Measurements from ENCODE around the gene UBE2D1.

DNA sequence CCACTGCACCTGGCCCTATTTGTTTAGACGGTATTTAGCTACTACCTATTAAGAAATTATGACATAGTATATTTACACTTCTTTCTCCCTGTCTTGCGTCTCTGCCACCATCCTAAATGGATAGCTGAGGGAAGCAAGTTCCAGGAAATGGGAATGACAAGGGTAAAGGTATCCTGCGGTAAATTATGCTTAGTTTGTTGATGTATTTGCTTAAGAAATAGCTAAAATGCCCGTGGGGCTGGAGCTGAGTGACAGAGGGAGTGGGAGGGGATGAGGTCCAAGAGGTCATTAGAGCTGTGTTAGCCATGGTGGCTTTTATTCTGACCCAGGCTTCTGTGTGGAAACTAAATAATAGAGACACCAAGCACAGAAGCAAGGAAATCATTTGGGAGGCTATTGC lies 29.0 kb upstream of the UBE2D1 start:
- TF ChIP-seq, protein P1, sequence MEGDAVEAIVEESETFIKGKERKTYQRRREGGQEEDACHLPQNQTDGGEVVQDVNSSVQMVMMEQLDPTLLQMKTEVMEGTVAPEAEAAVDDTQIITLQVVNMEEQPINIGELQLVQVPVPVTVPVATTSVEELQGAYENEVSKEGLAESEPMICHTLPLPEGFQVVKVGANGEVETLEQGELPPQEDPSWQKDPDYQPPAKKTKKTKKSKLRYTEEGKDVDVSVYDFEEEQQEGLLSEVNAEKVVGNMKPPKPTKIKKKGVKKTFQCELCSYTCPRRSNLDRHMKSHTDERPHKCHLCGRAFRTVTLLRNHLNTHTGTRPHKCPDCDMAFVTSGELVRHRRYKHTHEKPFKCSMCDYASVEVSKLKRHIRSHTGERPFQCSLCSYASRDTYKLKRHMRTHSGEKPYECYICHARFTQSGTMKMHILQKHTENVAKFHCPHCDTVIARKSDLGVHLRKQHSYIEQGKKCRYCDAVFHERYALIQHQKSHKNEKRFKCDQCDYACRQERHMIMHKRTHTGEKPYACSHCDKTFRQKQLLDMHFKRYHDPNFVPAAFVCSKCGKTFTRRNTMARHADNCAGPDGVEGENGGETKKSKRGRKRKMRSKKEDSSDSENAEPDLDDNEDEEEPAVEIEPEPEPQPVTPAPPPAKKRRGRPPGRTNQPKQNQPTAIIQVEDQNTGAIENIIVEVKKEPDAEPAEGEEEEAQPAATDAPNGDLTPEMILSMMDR (IDR thresholded peaks at IDR 0.05), result no peak
- TF ChIP-seq POLR2A (IDR thresholded peaks at IDR 0.05), result no peak

Data from body of pancreas (tissue), 4 donors.